Omental fat pad (tissue), 4 donors: ENCODE data around the gene SOS2. TPM values are rescaled to one million over a fixed set of nuclear protein-coding genes. Genes with fewer than 3 reads are reported as not detected.

Source experiments
- ATAC-seq: fragments of 150-250 bp; one replicate; pipeline ENCODE4 v1.9.1; 2016; ENCODE audit warnings: mild to moderate bottlenecking, moderate library complexity; ENCODE audit not compliant: low FRiP score
- DNase-seq: peaks from one replicate; pipeline ENCODE4 v3.0.0-alpha.2; 2019; ENCODE audit warnings: low spot score
- CTCF ChIP-seq, 3 donors: fragments of 450-650 bp; IDR thresholded peaks; one replicate each; pipeline ENCODE4 v1.5.1; 2016 to 2017; ENCODE audit warnings: antibody characterized with exemption in 3 of 3, mild to moderate bottlenecking in 3 of 3, moderate library complexity in 2 of 3
- total RNA-seq, 4 donors: library from RNA; depleted of rRNA; stranded (reverse); fragments of >200 nt; gene quantifications; one replicate each; pipeline ENCODE4 v1.1.0, GENCODE V29; 2016

The SOS2 gene
- total RNA-seq, 4 donors from 2014 or later = 31.3 to 53.0 (median 32.2) TPM

- ATAC-seq (no peak), DNase-seq (no peak)
- TF ChIP-seq CTCF (IDR thresholded peaks at IDR 0.05) = no peak
These were observed 28.7 kb upstream of the SOS2 start for GRCh38 chr14:50260072-50260471.

- no peak for TF ChIP-seq CTCF (IDR thresholded peaks at IDR 0.05)
- ATAC-seq (no peak), DNase-seq (no peak)
These were observed 26.4 kb upstream of the SOS2 start for GRCh38 chr14:50257732-50258131.

GRCh38 chr14:50254248-50254647, 22.9 kb upstream of the SOS2 start:
- DNase-seq (no peak), ATAC-seq (no peak)
- TF ChIP-seq CTCF (IDR thresholded peaks at IDR 0.05) = no peak

- no peak for DNase-seq
- TF ChIP-seq CTCF (IDR thresholded peaks at IDR 0.05) = no peak
- ATAC-seq = no peak
These were observed 17.9 kb upstream of the SOS2 start for GRCh38 chr14:50249136-50249775.

GRCh38 chr14:50247245-50247644, 15.9 kb upstream of the SOS2 start:
- no peak for DNase-seq
- no peak for TF ChIP-seq CTCF (IDR thresholded peaks at IDR 0.05)

GRCh38 chr14:50242566-50243310, 11.4 kb upstream of the SOS2 start:
- DNase-seq (no peak), ATAC-seq (no peak)
- TF ChIP-seq CTCF (IDR thresholded peaks at IDR 0.05) = no peak

More at GRCh38 chr14:50247245-50247644, 15.9 kb upstream of the SOS2 start:
- ATAC-seq = no peak

GRCh38 chr14:50242096-50242495, 10.7 kb upstream of the SOS2 start:
- ATAC-seq (no peak), DNase-seq (no peak)
- no peak for TF ChIP-seq CTCF (IDR thresholded peaks at IDR 0.05)
